WI38 (cell line): ENCODE results near the gene CHST14.

Experiments used
- H3K4me3 ChIP-seq: 2 replicates; pipeline ENCODE4 v1.5.1; 2011; ENCODE audit warnings: low read depth, mild to moderate bottlenecking, control low read depth, low read length
- CTCF ChIP-seq: IDR thresholded peaks from 2 replicates; pipeline ENCODE4 v1.5.1; 2012; ENCODE audit warnings: low read depth, mild to moderate bottlenecking, control low read depth, low read length

CHST14 gene

DNA sequence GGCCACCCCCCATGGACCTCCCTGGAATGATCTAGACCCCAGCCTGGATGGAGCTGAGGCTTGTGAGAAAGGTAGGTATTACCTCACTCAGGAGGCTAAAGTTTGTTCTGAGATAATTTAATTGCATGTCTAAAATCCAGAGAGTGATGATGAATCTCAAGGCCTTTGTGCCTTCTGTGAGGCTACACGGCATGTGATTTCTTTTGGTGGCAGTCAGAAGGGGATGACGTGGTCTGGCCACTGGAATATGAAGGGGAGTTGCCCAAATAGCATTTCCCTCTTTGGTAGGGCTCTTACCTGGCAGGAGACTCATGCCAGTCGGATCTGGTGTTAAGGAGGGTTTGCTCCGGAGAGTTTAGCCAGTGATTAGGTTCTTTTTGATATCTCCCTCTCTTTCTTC, 27.5 kb upstream of the CHST14 start:
- TF ChIP-seq CTCF, result no peak
- H3K4me3 ChIP-seq, result no peak overlapping the region

- no peak overlapping the region for H3K4me3 ChIP-seq
- no peak for TF ChIP-seq CTCF
Measured at GRCh38 chr15:40443846-40444245, 26.9 kb upstream of the CHST14 start.

DNA sequence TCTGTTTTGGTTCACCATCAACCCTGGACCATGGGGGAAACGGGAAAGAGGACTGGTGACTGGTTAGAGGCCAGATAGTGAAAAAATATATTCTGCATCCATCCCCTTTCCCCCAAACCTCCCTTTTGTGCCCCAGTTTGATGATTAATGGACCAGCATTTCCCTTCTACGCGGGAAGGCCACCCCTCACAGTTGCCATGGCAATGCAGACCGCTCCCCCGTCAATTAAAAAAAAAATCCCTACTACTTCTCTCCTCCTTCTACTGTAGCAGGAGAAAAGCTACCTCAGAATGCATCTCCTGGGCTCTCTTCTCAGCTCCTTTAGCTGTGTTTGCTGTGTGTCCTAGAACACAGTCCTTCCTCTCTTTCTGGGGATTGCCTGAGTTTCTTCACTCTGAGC, 26.0 kb upstream of the CHST14 start:
- TF ChIP-seq CTCF, result no peak
- no peak overlapping the region for H3K4me3 ChIP-seq

DNA sequence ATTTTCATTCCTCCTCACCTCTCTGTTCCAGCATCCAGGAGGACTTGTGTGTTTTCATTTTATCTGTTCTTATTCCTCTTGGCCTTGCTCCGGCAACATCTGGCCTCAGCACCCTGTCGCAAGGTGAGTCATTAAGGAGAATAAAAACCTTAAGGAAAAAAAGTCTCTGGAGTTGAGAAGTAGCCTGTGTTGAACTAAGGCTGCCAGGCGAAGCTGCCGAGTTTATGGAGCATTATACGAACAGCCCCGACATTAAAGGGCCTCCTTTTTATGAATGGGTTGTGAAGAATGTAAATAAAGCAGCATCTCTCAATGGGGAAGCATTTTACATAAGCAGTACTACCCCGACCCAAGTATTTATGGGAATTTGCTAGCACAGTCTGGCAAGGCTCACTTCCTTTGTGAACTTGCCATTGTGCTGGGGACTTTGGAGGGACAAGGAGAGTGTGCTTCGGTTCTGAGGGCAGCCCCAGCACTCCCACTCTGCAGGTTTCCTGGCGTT, 25.3 kb upstream of the CHST14 start:
- TF ChIP-seq CTCF, result no peak
- no peak overlapping the region for H3K4me3 ChIP-seq

GRCh38 chr15:40446144-40446543, 24.6 kb upstream of the CHST14 start:
- TF ChIP-seq CTCF, result no peak
- no peak overlapping the region for H3K4me3 ChIP-seq

DNA sequence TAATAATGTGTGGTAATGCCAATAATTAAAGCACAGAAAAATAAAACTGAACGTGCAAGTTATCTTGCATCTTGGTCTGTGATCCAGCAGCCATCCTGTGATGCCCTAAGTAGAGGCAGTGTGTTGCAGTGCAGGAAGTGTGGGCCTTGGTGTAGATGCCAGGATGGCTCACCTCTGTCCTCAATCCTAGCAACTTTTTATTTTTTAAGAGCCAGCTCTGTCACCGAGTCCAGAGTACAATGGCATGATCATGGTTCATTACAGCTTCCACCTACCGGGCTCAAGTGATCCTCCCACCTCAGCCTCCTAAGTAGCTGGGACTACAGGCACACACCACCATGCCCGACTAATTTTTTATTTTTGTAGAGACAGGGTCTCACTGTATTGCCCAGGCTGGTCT, 22.4 kb upstream of the CHST14 start:
- TF ChIP-seq CTCF, result no peak
- H3K4me3 ChIP-seq, result no peak overlapping the region

GRCh38 chr15:40449275-40449674, 21.5 kb upstream of the CHST14 start:
- no peak for TF ChIP-seq CTCF
- no peak overlapping the region for H3K4me3 ChIP-seq
